GM12878 (cell line): ENCODE results near the gene PCAT6.

Experiments used
- CTCF ChIP-seq, 3 experiments: IDR thresholded peaks in 2 of 3; conservative IDR thresholded peaks in 1 of 3; 2 replicates each; pipeline ENCODE4 v1.5.1; 2011; ENCODE audit warnings: low read depth in 3 of 3, low read length in 3 of 3, mild to moderate bottlenecking in 3 of 3, control low read depth in 2 of 3, moderate library complexity in 2 of 3, inconsistent platforms in 1 of 3, mixed read lengths in 1 of 3; ENCODE audit not compliant: control insufficient read depth in 2 of 3, insufficient read depth in 1 of 3; ENCODE audit errors: extremely low read depth in 1 of 3
- POLR2A ChIP-seq: IDR thresholded peaks from 2 replicates; pipeline ENCODE4 v1.6.1; 2011; ENCODE audit warnings: low read depth, mild to moderate bottlenecking, low read length

GRCh38 chr1:202818819-202819218 lies 8.1 kb downstream of the PCAT6 start:
- TF ChIP-seq POLR2A (no peak), CTCF (IDR thresholded peaks at IDR 0.05 in 2 of 3, conservative IDR thresholded peaks at IDR 0.05 in 1 of 3; ENCODE audit: control insufficient read depth in 2 of 3, extremely low read depth in 1 of 3, insufficient read depth in 1 of 3, low read depth in 3 of 3, low read length in 3 of 3) (no peak)
